DOHH2 (cell line): Measurements from ENCODE around the gene VPS9D1.

Experiments used
- H3F3A ChIP-seq: fragments of 200-600 bp; sonication (generic), shearing (Covaris generic); 2 replicates; pipeline ENCODE4 v1.6.0; 2016; ENCODE audit warnings: antibody characterized with exemption, mild to moderate bottlenecking; ENCODE audit not compliant: control insufficient read depth, insufficient read depth
- H3K27ac ChIP-seq: fragments of 200-600 bp; sonication (generic); 2 replicates; pipeline ENCODE4 v1.5.1; 2014; ENCODE audit warnings: low read depth, mild to moderate bottlenecking, low read length, moderate library complexity
- H3K27me3 ChIP-seq: fragments of 200-600 bp; sonication (generic); 2 replicates; pipeline ENCODE4 v1.6.1; 2014; ENCODE audit warnings: mild to moderate bottlenecking, low read length, mixed read lengths; ENCODE audit not compliant: control insufficient read depth
- H3K36me3 ChIP-seq: fragments of 200-600 bp; sonication (generic); 2 replicates; pipeline ENCODE4 v1.6.1; 2014; ENCODE audit warnings: mild to moderate bottlenecking, low read length, moderate library complexity, mixed read lengths; ENCODE audit not compliant: control insufficient read depth
- H3K4me1 ChIP-seq: fragments of 200-600 bp; sonication (generic); 2 replicates; pipeline ENCODE4 v1.6.1; 2014; ENCODE audit warnings: mild to moderate bottlenecking, low read length, mixed read lengths; ENCODE audit not compliant: control insufficient read depth
- H3K4me2 ChIP-seq: fragments of 200-600 bp; sonication (generic); 2 replicates; pipeline ENCODE4 v1.6.0; 2014; ENCODE audit warnings: mild to moderate bottlenecking, low read length, moderate library complexity
- H3K4me3 ChIP-seq: fragments of 200-600 bp; sonication (generic); 2 replicates; pipeline ENCODE4 v1.5.1; 2014; ENCODE audit warnings: mild to moderate bottlenecking, low read length, mixed read lengths
- H3K79me2 ChIP-seq: fragments of 200-600 bp; sonication (generic); 2 replicates; pipeline ENCODE4 v1.6.1; 2014; ENCODE audit warnings: mild to moderate bottlenecking, low read length, mixed read lengths; ENCODE audit not compliant: control insufficient read depth
- H3K9me2 ChIP-seq: fragments of 200-600 bp; sonication (generic); replicated peaks from 2 replicates; pipeline ENCODE4 v1.6.1; 2014; ENCODE audit warnings: mild to moderate bottlenecking, low read length, mixed read lengths; ENCODE audit not compliant: control insufficient read depth
- H3K9me3 ChIP-seq: fragments of 200-600 bp; sonication (generic); 2 replicates; pipeline ENCODE4 v1.6.1; 2014; ENCODE audit warnings: antibody characterized with exemption, low read length, mixed read lengths; ENCODE audit not compliant: control insufficient read depth, insufficient read depth
- H4K20me1 ChIP-seq: fragments of 200-600 bp; sonication (generic); 2 replicates; pipeline ENCODE4 v1.6.0; 2014; ENCODE audit warnings: low read depth, mild to moderate bottlenecking, antibody characterized with exemption, low read length, moderate library complexity; ENCODE audit not compliant: control insufficient read depth, insufficient read depth
- CTCF ChIP-seq: fragments of 200-600 bp; sonication (generic); IDR thresholded peaks from one replicate; pipeline ENCODE4 v1.5.1; 2014; ENCODE audit warnings: antibody characterized with exemption, mild to moderate bottlenecking, low read depth, low read length; ENCODE audit not compliant: poor library complexity, severe bottlenecking
- EZH2phosphoT487 ChIP-seq: fragments of 200-600 bp; sonication (generic); IDR thresholded peaks from 2 replicates; pipeline ENCODE4 v1.6.1; 2017; ENCODE audit warnings: borderline replicate concordance, mild to moderate bottlenecking, antibody characterized with exemption, low read length, moderate library complexity, mixed read lengths

Gene VPS9D1

GRCh38 chr16:89697616-89698331 is 22.9 kb downstream of the VPS9D1 start:
- H3K79me2 ChIP-seq = no peaks in the 10 kb centered on the region
- H3K4me1 ChIP-seq = peaks cover 38% of the 10 kb centered on the region
- no peaks in the 10 kb centered on the region for H3K9me2 ChIP-seq
- H3K36me3 ChIP-seq = peaks cover 39% of the 10 kb centered on the region
- peaks cover 5% of the 10 kb centered on the region; the same call in 1 of the 2 replicates for H3F3A ChIP-seq
- no peaks in the 10 kb centered on the region for H3K27me3 ChIP-seq
- no peak overlapping the region for H3K4me2 ChIP-seq
- H3K9me3 ChIP-seq = no peaks in the 10 kb centered on the region
- no peak overlapping the region for H3K4me3 ChIP-seq
- H4K20me1 ChIP-seq = no peaks in the 10 kb centered on the region; the same call in 1 of the 2 replicates
- no peak overlapping the region for H3K27ac ChIP-seq
- no peak for TF ChIP-seq EZH2phosphoT487
- TF ChIP-seq CTCF = no peak

GRCh38 chr16:89697161-89697615 is 23.5 kb downstream of the VPS9D1 start:
- Histone ChIP-seq H3K4me1 (peaks cover 32% of the 10 kb centered on the region), H3K36me3 (peaks cover 43% of the 10 kb centered on the region), H3K27me3 (no peaks in the 10 kb centered on the region), H3K9me2 (no peaks in the 10 kb centered on the region), H3K4me2 (no peak overlapping the region), H4K20me1 (no peaks in the 10 kb centered on the region; the same call in 1 of the 2 replicates), H3K4me3 (no peak overlapping the region), H3K27ac (no peak overlapping the region), H3K9me3 (no peaks in the 10 kb centered on the region), H3F3A (peaks cover 5% of the 10 kb centered on the region; the same call in 1 of the 2 replicates), H3K79me2 (no peaks in the 10 kb centered on the region)
- no peak for TF ChIP-seq EZH2phosphoT487
- TF ChIP-seq CTCF = no peak

- TF ChIP-seq EZH2phosphoT487 (no peak), CTCF (no peak)
- Histone ChIP-seq H3K4me1 (peaks cover 31% of the 10 kb centered on the region), H3K36me3 (peaks cover 48% of the 10 kb centered on the region), H3K9me2 (no peaks in the 10 kb centered on the region), H3K4me3 (no peak overlapping the region), H3K27ac (no peak overlapping the region), H4K20me1 (no peaks in the 10 kb centered on the region; the same call in 1 of the 2 replicates), H3K4me2 (peak overlapping the region; percentile 36; the same call in 1 of the 2 replicates), H3K27me3 (no peaks in the 10 kb centered on the region), H3F3A (peaks cover 5% of the 10 kb centered on the region; the same call in 1 of the 2 replicates), H3K79me2 (no peaks in the 10 kb centered on the region), H3K9me3 (no peaks in the 10 kb centered on the region)
Observed at GRCh38 chr16:89696670-89697128, 24.0 kb downstream of the VPS9D1 start.
